ENCODE results near the gene PADI6.

Gene PADI6

DNA sequence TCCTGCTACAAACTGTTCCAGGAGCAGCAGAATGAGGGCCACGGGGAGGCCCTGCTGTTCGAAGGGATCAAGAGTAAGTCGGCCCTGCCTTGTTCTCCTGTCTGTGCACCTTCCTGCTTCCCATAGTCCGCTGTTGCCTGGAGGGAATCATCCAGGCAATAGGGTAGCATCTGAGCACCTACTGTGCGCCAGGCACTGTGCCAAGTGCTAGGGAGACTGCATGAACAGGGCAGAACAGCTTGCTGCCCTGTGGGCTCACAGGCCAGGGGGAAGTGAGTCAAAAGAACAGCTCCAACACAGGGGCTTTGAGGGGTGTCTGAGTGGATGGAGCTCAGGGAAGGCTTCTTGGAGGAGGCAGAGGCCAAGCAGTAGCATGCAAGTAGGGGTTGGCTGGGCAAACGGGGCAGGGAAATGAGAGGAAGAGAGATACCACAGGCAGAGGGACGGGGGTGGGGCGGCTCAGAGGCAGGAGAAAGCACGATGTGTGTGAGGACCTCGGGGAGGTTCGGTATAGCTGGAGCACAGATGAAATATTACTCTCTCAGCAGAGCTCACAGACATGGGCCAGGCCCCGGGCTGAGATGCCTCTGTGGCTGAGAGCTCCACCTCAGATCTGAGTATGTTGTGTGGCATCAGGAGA lies 15.5 kb upstream of the PADI6 start:
- H3K36me3 ChIP-seq (ENCODE audit: insufficient read depth, low read length), result no peaks in the 10 kb centered on the region
- no peak overlapping the region for H3K27ac ChIP-seq (ENCODE audit: low read depth, low read length)
- no peak overlapping the region for H2AFZ ChIP-seq (ENCODE audit: low read length, unreplicated experiment)
- H3K79me2 ChIP-seq (ENCODE audit: control insufficient read depth, insufficient read depth, low read length, unreplicated experiment), result no peaks in the 10 kb centered on the region
- no peak overlapping the region for H3K4me3 ChIP-seq (ENCODE audit: low read depth, low read length)
- peaks cover 14% of the 10 kb centered on the region; the same call in 1 of the 2 replicates for H3K27me3 ChIP-seq (ENCODE audit: insufficient read depth, low read length)
- no peaks in the 10 kb centered on the region for H3K4me1 ChIP-seq (ENCODE audit: control insufficient read depth, insufficient read depth, low read length, unreplicated experiment)

DNA sequence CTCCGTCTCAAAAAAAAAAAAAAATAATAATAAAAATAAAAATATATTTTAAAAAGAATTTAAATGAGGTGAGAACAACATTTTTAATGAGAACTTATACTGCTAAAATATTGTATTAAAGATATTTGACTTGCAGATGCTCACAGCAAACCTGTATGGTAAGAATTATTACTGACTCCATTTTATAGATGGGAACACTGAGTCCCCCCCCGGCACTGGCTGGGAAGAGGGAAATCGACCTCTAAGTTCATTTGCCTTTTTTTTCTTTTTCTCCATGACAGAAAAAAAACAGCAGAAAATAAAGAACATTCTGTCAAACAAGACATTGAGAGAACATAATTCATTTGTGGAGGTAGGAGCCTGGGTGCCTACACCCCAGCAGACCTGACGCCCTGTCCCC lies 13.4 kb upstream of the PADI6 start:
- H2AFZ ChIP-seq (ENCODE audit: low read length, unreplicated experiment), result no peak overlapping the region
- H3K4me1 ChIP-seq (ENCODE audit: control insufficient read depth, insufficient read depth, low read length, unreplicated experiment), result no peaks in the 10 kb centered on the region
- H3K27ac ChIP-seq (ENCODE audit: low read depth, low read length), result no peak overlapping the region
- H3K36me3 ChIP-seq (ENCODE audit: insufficient read depth, low read length), result no peaks in the 10 kb centered on the region
- H3K27me3 ChIP-seq (ENCODE audit: insufficient read depth, low read length), result peaks cover 1% of the 10 kb centered on the region; the same call in 1 of the 2 replicates
- no peak overlapping the region for H3K4me3 ChIP-seq (ENCODE audit: low read depth, low read length)
- H3K79me2 ChIP-seq (ENCODE audit: control insufficient read depth, insufficient read depth, low read length, unreplicated experiment), result no peaks in the 10 kb centered on the region

GRCh38 chr1:17359031-17359430 lies 13.0 kb upstream of the PADI6 start:
- Histone ChIP-seq H3K79me2 (ENCODE audit: control insufficient read depth, insufficient read depth, low read length, unreplicated experiment) (no peaks in the 10 kb centered on the region), H2AFZ (ENCODE audit: low read length, unreplicated experiment) (no peak overlapping the region), H3K4me3 (ENCODE audit: low read depth, low read length) (no peak overlapping the region), H3K27ac (ENCODE audit: low read depth, low read length) (no peak overlapping the region), H3K4me1 (ENCODE audit: control insufficient read depth, insufficient read depth, low read length, unreplicated experiment) (no peaks in the 10 kb centered on the region), H3K36me3 (ENCODE audit: insufficient read depth, low read length) (no peaks in the 10 kb centered on the region), H3K27me3 (ENCODE audit: insufficient read depth, low read length) (peaks cover 6% of the 10 kb centered on the region; the same call in 1 of the 2 replicates)

DNA sequence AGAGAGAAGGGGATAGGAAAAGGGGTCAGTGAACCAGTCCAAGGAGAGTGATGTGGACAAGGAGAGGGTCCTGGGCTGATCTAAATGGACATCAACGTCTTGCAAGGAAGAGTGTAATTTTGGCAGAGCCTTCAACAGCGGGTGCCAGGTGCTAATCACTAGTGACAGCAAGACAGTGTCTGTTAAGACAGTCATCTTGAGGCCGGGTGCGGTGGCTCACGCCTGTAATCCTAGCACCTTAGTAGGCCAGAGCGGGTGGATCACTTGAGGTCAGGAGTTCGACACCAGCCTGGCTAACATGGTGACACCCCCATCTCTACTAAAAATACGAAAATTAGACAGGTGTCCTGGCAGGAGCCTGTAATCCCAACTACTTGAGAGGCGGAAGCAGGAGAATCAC lies 12.2 kb upstream of the PADI6 start:
- Histone ChIP-seq H2AFZ (ENCODE audit: low read length, unreplicated experiment) (no peak overlapping the region), H3K36me3 (ENCODE audit: insufficient read depth, low read length) (no peaks in the 10 kb centered on the region), H3K27me3 (ENCODE audit: insufficient read depth, low read length) (peaks cover 14% of the 10 kb centered on the region), H3K27ac (ENCODE audit: low read depth, low read length) (no peak overlapping the region), H3K79me2 (ENCODE audit: control insufficient read depth, insufficient read depth, low read length, unreplicated experiment) (no peaks in the 10 kb centered on the region), H3K4me3 (ENCODE audit: low read depth, low read length) (no peak overlapping the region), H3K4me1 (ENCODE audit: control insufficient read depth, insufficient read depth, low read length, unreplicated experiment) (no peaks in the 10 kb centered on the region)

GRCh38 chr1:17360272-17360956 lies 11.6 kb upstream of the PADI6 start:
- Histone ChIP-seq H3K4me1 (ENCODE audit: control insufficient read depth, insufficient read depth, low read length, unreplicated experiment) (no peaks in the 10 kb centered on the region), H3K27ac (ENCODE audit: low read depth, low read length) (no peak overlapping the region), H3K79me2 (ENCODE audit: control insufficient read depth, insufficient read depth, low read length, unreplicated experiment) (no peaks in the 10 kb centered on the region), H3K4me3 (ENCODE audit: low read depth, low read length) (no peak overlapping the region), H3K36me3 (ENCODE audit: insufficient read depth, low read length) (no peaks in the 10 kb centered on the region), H2AFZ (ENCODE audit: low read length, unreplicated experiment) (no peak overlapping the region), H3K27me3 (ENCODE audit: insufficient read depth, low read length) (peaks cover 15% of the 10 kb centered on the region)

GRCh38 chr1:17361687-17362086 lies 10.3 kb upstream of the PADI6 start:
- Histone ChIP-seq H3K27ac (ENCODE audit: low read depth, low read length) (no peak overlapping the region), H3K36me3 (ENCODE audit: insufficient read depth, low read length) (no peaks in the 10 kb centered on the region), H2AFZ (ENCODE audit: low read length, unreplicated experiment) (no peak overlapping the region), H3K27me3 (ENCODE audit: insufficient read depth, low read length) (peaks cover 23% of the 10 kb centered on the region), H3K4me1 (ENCODE audit: control insufficient read depth, insufficient read depth, low read length, unreplicated experiment) (no peaks in the 10 kb centered on the region), H3K4me3 (ENCODE audit: low read depth, low read length) (no peak overlapping the region), H3K79me2 (ENCODE audit: control insufficient read depth, insufficient read depth, low read length, unreplicated experiment) (no peaks in the 10 kb centered on the region)

- H3K4me3 ChIP-seq (ENCODE audit: low read depth, low read length), result no peak overlapping the region
- no peak overlapping the region for H2AFZ ChIP-seq (ENCODE audit: low read length, unreplicated experiment)
- H3K36me3 ChIP-seq (ENCODE audit: insufficient read depth, low read length), result no peaks in the 10 kb centered on the region
- H3K27me3 ChIP-seq (ENCODE audit: insufficient read depth, low read length), result peaks cover 38% of the 10 kb centered on the region
- H3K4me1 ChIP-seq (ENCODE audit: control insufficient read depth, insufficient read depth, low read length, unreplicated experiment), result no peaks in the 10 kb centered on the region
- no peaks in the 10 kb centered on the region for H3K79me2 ChIP-seq (ENCODE audit: control insufficient read depth, insufficient read depth, low read length, unreplicated experiment)
- no peak overlapping the region for H3K27ac ChIP-seq (ENCODE audit: low read depth, low read length)
Observed at GRCh38 chr1:17363351-17363750, 8.6 kb upstream of the PADI6 start.

GRCh38 chr1:17363771-17364170 lies 8.2 kb upstream of the PADI6 start:
- Histone ChIP-seq H3K36me3 (ENCODE audit: insufficient read depth, low read length) (no peaks in the 10 kb centered on the region), H2AFZ (ENCODE audit: low read length, unreplicated experiment) (no peak overlapping the region), H3K27ac (ENCODE audit: low read depth, low read length) (no peak overlapping the region), H3K4me1 (ENCODE audit: control insufficient read depth, insufficient read depth, low read length, unreplicated experiment) (no peaks in the 10 kb centered on the region), H3K27me3 (ENCODE audit: insufficient read depth, low read length) (peaks cover 41% of the 10 kb centered on the region), H3K79me2 (ENCODE audit: control insufficient read depth, insufficient read depth, low read length, unreplicated experiment) (no peaks in the 10 kb centered on the region), H3K4me3 (ENCODE audit: low read depth, low read length) (no peak overlapping the region)

- no peak overlapping the region for H3K4me3 ChIP-seq (ENCODE audit: low read depth, low read length)
- H3K27me3 ChIP-seq (ENCODE audit: insufficient read depth, low read length), result peaks cover 43% of the 10 kb centered on the region
- H3K79me2 ChIP-seq (ENCODE audit: control insufficient read depth, insufficient read depth, low read length, unreplicated experiment), result no peaks in the 10 kb centered on the region
- H2AFZ ChIP-seq (ENCODE audit: low read length, unreplicated experiment), result no peak overlapping the region
- peaks cover 4% of the 10 kb centered on the region for H3K4me1 ChIP-seq (ENCODE audit: control insufficient read depth, insufficient read depth, low read length, unreplicated experiment)
- H3K36me3 ChIP-seq (ENCODE audit: insufficient read depth, low read length), result no peaks in the 10 kb centered on the region
- H3K27ac ChIP-seq (ENCODE audit: low read depth, low read length), result no peak overlapping the region
Observed at GRCh38 chr1:17365293-17365692, 6.7 kb upstream of the PADI6 start.

- H3K79me2 ChIP-seq (ENCODE audit: control insufficient read depth, insufficient read depth, low read length, unreplicated experiment), result no peaks in the 10 kb centered on the region
- H3K27ac ChIP-seq (ENCODE audit: low read depth, low read length), result no peak overlapping the region
- no peaks in the 10 kb centered on the region for H3K36me3 ChIP-seq (ENCODE audit: insufficient read depth, low read length)
- H3K4me3 ChIP-seq (ENCODE audit: low read depth, low read length), result no peak overlapping the region
- peaks cover 4% of the 10 kb centered on the region for H3K4me1 ChIP-seq (ENCODE audit: control insufficient read depth, insufficient read depth, low read length, unreplicated experiment)
- no peak overlapping the region for H2AFZ ChIP-seq (ENCODE audit: low read length, unreplicated experiment)
- H3K27me3 ChIP-seq (ENCODE audit: insufficient read depth, low read length), result peaks cover 37% of the 10 kb centered on the region
Observed at GRCh38 chr1:17369466-17369865, 2.5 kb upstream of the PADI6 start.

GRCh38 chr1:17370618-17371017 lies 1.4 kb upstream of the PADI6 start:
- H3K4me3 ChIP-seq (ENCODE audit: low read depth, low read length), result no peak overlapping the region
- H3K36me3 ChIP-seq (ENCODE audit: insufficient read depth, low read length), result no peaks in the 10 kb centered on the region
- H3K27ac ChIP-seq (ENCODE audit: low read depth, low read length), result no peak overlapping the region
- H3K27me3 ChIP-seq (ENCODE audit: insufficient read depth, low read length), result peaks cover 40% of the 10 kb centered on the region
- peaks cover 4% of the 10 kb centered on the region for H3K4me1 ChIP-seq (ENCODE audit: control insufficient read depth, insufficient read depth, low read length, unreplicated experiment)
- no peak overlapping the region for H2AFZ ChIP-seq (ENCODE audit: low read length, unreplicated experiment)
- H3K79me2 ChIP-seq (ENCODE audit: control insufficient read depth, insufficient read depth, low read length, unreplicated experiment), result no peaks in the 10 kb centered on the region
